Caco-2 (cell line): ENCODE data around the gene MYB. TPM values are rescaled to one million over a fixed set of nuclear protein-coding genes. Genes with fewer than 3 reads are reported as not detected.
A peak's percentile ranks its signal among the peaks of the same experiment; 100 is the strongest.

ENCODE experiments used
- BruUV-seq: library from RNA; stranded (reverse); fragments of 400-500 nt; replicated peaks from 2 replicates; lab custom pipeline; 2021; lab: Mats Ljungman, UMichigan
- CTCF ChIA-PET: fragments of 300-600 bp; sonication (Branson Sonifier 250); formaldehyde crosslinking; loops from one replicate; lab custom pipeline; 2022; ENCODE audit warnings: antibody characterized with exemption; lab: Charles Lee
- POLR2A ChIA-PET: fragments of 300-600 bp; sonication (Branson Sonifier 250); formaldehyde crosslinking; loops from one replicate; lab custom pipeline; 2022; ENCODE audit warnings: antibody characterized with exemption; lab: Charles Lee
- DNase-seq, 2 experiments: peaks; one replicate each; pipeline versions ENCODE4 v3.0.0 to v3.0.0-alpha.2; 2020 to 2022
- H3K27me3 ChIP-seq: replicated peaks from 2 replicates; pipeline ENCODE4 v1.6.0; 2011; ENCODE audit warnings: low read length; ENCODE audit not compliant: control insufficient read depth, insufficient read depth
- H3K36me3 ChIP-seq: 2 replicates; pipeline ENCODE4 v1.5.1; 2011; ENCODE audit warnings: low read length; ENCODE audit not compliant: control insufficient read depth, insufficient read depth
- H3K4me1 ChIP-seq: fragments of 250-450 bp; sonication (Bioruptor Pico); 2 replicates; pipeline ENCODE4 v1.5.1; 2020; ENCODE audit warnings: mild to moderate bottlenecking
- H3K4me3 ChIP-seq: 2 replicates; pipeline ENCODE4 v1.5.1; 2011; ENCODE audit warnings: low read depth, mild to moderate bottlenecking, control low read depth, low read length
- H3K9me3 ChIP-seq: fragments of 250-450 bp; sonication (Bioruptor Pico); 2 replicates; pipeline ENCODE4 v1.5.1; 2020; ENCODE audit warnings: mild to moderate bottlenecking, moderate library complexity
- H3K27ac Mint-ChIP-seq: one replicate; pipeline ENCODE4 v1.8.0; 2022; ENCODE audit warnings: mixed read lengths; ENCODE audit not compliant: unreplicated experiment
- H3K27me3 Mint-ChIP-seq: one replicate; pipeline ENCODE4 v1.8.0; 2022; ENCODE audit warnings: mixed read lengths; ENCODE audit not compliant: insufficient read depth, unreplicated experiment
- H3K36me3 Mint-ChIP-seq: one replicate; pipeline ENCODE4 v1.8.0; 2022; ENCODE audit warnings: mild to moderate bottlenecking, mixed read lengths; ENCODE audit not compliant: insufficient read depth, unreplicated experiment
- H3K4me1 Mint-ChIP-seq: one replicate; pipeline ENCODE4 v1.8.0; 2022; ENCODE audit warnings: low read depth, mixed read lengths; ENCODE audit not compliant: unreplicated experiment
- H3K4me3 Mint-ChIP-seq: one replicate; pipeline ENCODE4 v1.8.0; 2022; ENCODE audit warnings: mild to moderate bottlenecking, moderate library complexity, mixed read lengths; ENCODE audit not compliant: unreplicated experiment
- H3K9me3 Mint-ChIP-seq: one replicate; pipeline ENCODE4 v1.8.0; 2022; ENCODE audit warnings: mixed read lengths; ENCODE audit not compliant: unreplicated experiment
- intact Hi-C: fragments of 100-400 bp; cut with micrococcal nuclease; formaldehyde crosslinking; loops from one replicate; pipeline ENCODE4 v1.10.0; 2022; ENCODE audit not compliant: unreplicated experiment
- total RNA-seq: library from RNA; stranded (reverse); gene quantifications from 2 replicates; pipeline ENCODE4 v1.2.3, GENCODE V29; 2022
- TF ChIP-seq, protein P1 (sequence below), 2 experiments: fragments of 200-600 bp in 1 of 2; IDR thresholded peaks; 1 replicate in 1 of 2; 2 replicates in 1 of 2; pipeline versions ENCODE4 v1.5.1 to v1.8.0; 2011 to 2022; ENCODE audit warnings: antibody characterized with exemption in 1 of 2, control low read depth in 1 of 2, inconsistent platforms in 1 of 2, low read depth in 1 of 2, low read length in 1 of 2, mild to moderate bottlenecking in 1 of 2, moderate library complexity in 1 of 2; ENCODE audit not compliant: insufficient read depth in 1 of 2, severe bottlenecking in 1 of 2, unreplicated experiment in 1 of 2

The MYB gene
- total RNA-seq, 1 experiment from 2014 or later = 2.7 TPM

DNA sequence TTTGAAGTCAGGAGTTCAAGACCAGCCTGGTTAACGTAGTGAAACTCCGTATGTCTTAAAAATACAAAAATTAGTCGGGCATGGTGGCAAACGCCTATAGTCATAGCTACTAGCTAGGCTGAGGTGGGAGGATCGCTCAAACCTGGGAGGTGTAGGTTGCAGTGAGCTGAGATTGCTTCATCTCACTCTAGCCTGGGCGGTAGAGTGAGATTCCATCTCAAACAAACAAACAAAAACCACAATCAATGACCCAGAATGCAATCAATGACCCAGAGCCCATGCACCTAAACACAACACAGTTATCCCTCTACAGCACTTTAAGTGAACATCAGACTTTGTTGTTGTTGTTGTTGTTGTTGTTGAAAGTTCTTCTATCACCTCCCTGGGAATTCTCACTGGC lies 77.9 kb downstream of the MYB start:
- Histone ChIP-seq H3K36me3 (no peaks in the 10 kb centered on the region), H3K4me1 (no peaks in the 10 kb centered on the region), H3K27me3 (no peaks in the 10 kb centered on the region), H3K4me3 (no peak overlapping the region), H3K9me3 (no peaks in the 10 kb centered on the region)
- ChIA-PET POLR2A (no interaction called here), CTCF (no interaction called here)
- Mint-ChIP-seq H3K4me1 (peaks cover 14% of the 10 kb centered on the region), H3K27ac (no peak overlapping the region), H3K36me3 (no peaks in the 10 kb centered on the region), H3K4me3 (no peak overlapping the region), H3K9me3 (peaks cover 10% of the 10 kb centered on the region), H3K27me3 (peaks cover 4% of the 10 kb centered on the region)
- peak in 1 of 2 experiments; percentile 8 for DNase-seq
- TF ChIP-seq, protein P1, sequence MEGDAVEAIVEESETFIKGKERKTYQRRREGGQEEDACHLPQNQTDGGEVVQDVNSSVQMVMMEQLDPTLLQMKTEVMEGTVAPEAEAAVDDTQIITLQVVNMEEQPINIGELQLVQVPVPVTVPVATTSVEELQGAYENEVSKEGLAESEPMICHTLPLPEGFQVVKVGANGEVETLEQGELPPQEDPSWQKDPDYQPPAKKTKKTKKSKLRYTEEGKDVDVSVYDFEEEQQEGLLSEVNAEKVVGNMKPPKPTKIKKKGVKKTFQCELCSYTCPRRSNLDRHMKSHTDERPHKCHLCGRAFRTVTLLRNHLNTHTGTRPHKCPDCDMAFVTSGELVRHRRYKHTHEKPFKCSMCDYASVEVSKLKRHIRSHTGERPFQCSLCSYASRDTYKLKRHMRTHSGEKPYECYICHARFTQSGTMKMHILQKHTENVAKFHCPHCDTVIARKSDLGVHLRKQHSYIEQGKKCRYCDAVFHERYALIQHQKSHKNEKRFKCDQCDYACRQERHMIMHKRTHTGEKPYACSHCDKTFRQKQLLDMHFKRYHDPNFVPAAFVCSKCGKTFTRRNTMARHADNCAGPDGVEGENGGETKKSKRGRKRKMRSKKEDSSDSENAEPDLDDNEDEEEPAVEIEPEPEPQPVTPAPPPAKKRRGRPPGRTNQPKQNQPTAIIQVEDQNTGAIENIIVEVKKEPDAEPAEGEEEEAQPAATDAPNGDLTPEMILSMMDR (IDR thresholded peaks at IDR 0.05; ENCODE audit: insufficient read depth in 1 of 2, low read depth in 1 of 2, low read length in 1 of 2, severe bottlenecking in 1 of 2, unreplicated experiment in 1 of 2) = no peak
- intact Hi-C loops = no loop called here
- no TSS peak for BruUV-seq

DNA sequence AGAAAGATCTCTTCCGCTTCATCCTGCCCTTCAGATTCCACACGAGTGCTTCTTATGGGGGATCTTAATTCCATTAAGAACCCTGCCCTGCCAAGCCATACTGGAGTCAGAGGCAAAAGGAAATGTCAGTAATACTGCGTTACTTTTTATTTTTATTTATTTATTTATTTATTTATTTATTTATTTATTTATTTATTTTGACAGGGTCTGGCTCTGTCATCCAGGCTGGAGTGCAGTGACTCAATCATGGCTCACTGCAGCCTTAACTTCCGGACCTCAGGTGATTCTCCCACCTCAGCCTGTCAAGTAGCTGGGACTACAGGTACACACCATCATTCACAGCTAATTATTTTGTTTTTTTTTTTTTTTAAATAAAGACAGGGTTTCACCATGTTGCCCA lies 79.5 kb downstream of the MYB start:
- CTCF ChIA-PET = no interaction called here
- intact Hi-C loops = no loop called here
- Mint-ChIP-seq H3K4me1 (peaks cover 8% of the 10 kb centered on the region), H3K9me3 (peaks cover 3% of the 10 kb centered on the region), H3K4me3 (no peak overlapping the region), H3K27me3 (peaks cover under 1% of the 10 kb centered on the region), H3K36me3 (no peaks in the 10 kb centered on the region), H3K27ac (no peak overlapping the region)
- Histone ChIP-seq H3K27me3 (no peaks in the 10 kb centered on the region), H3K36me3 (no peaks in the 10 kb centered on the region), H3K4me3 (no peak overlapping the region), H3K9me3 (no peaks in the 10 kb centered on the region), H3K4me1 (no peaks in the 10 kb centered on the region)
- POLR2A ChIA-PET = interaction anchor here (0.6 kb wide), 1 partner anchor 204 kb away, joined by 3 read pairs; no protein-coding TSS in a partner anchor
- no TSS peak for BruUV-seq
- no peak for DNase-seq
- TF ChIP-seq, protein P1 (IDR thresholded peaks at IDR 0.05; ENCODE audit: insufficient read depth in 1 of 2, low read depth in 1 of 2, low read length in 1 of 2, severe bottlenecking in 1 of 2, unreplicated experiment in 1 of 2) = no peak

DNA sequence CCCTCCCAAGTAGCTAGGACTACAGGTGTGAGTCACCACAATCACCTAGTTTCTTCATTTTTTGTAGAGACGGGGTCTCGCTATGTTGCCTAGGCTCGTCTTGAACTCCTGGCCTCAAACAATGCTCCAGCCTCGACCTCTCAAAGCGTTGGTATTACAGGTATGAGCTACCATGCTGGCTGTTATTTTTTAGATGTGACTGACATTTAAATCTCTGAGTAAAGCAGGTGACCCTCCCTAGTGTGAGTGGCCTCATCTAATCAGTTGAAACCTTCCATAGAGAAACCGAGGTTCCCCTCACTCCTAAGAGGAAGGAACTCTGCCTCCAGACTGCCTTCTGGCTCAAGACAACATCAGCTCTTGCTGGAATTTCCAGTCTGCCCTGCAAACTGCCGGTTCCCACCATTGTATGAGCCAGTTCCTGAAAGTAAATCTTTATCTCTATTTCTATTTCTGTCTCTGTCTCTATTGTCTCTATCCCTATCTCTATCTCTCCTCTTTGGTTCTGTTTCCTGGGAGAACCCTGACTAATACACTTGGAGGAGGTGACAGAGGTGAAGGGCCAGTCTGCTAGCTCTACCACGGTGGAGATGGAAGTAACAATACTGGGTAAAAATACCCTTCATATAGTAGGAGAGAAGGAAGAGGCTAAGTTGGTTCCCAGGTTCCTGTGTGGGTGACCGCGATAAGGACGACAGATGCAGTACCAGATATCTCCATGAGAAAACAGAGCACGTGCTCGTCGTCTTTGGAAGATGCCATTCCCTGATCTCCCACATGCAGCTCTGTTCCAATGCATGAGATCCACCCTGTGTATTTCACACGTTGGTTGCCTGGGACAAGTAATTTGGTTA lies 81.0 kb downstream of the MYB start:
- Histone ChIP-seq H3K36me3 (no peaks in the 10 kb centered on the region), H3K9me3 (no peaks in the 10 kb centered on the region), H3K27me3 (no peaks in the 10 kb centered on the region), H3K4me3 (no peak overlapping the region), H3K4me1 (peaks cover 7% of the 10 kb centered on the region; the same call in 1 of the 2 replicates)
- TF ChIP-seq, protein P1 (IDR thresholded peaks at IDR 0.05; ENCODE audit: insufficient read depth in 1 of 2, low read depth in 1 of 2, low read length in 1 of 2, severe bottlenecking in 1 of 2, unreplicated experiment in 1 of 2) = no peak
- Mint-ChIP-seq H3K4me3 (no peak overlapping the region), H3K27ac (no peak overlapping the region), H3K27me3 (no peaks in the 10 kb centered on the region), H3K9me3 (no peaks in the 10 kb centered on the region), H3K36me3 (no peaks in the 10 kb centered on the region), H3K4me1 (peaks cover 10% of the 10 kb centered on the region)
- BruUV-seq = no TSS peak
- no peak for DNase-seq
- intact Hi-C loops = no loop called here
- CTCF ChIA-PET = interaction anchor here (0.8 kb wide), 1 partner anchor 99 kb away, joined by 3 read pairs; no protein-coding TSS in a partner anchor
- POLR2A ChIA-PET = no interaction called here
